Stimulated activated naive CD8-positive, alpha-beta T cell treated with anti-CD3 and anti-CD28 coated beads, Interleukin-15, Interleukin-2, amounts not matched to agents 100 U/mL and 50 U/mL, for 24 hours (primary cell): Measurements from ENCODE around the gene DCLK1.

Experiments
- ATAC-seq: fragments of 150-1000 bp; cut with Tn5 transposase; one replicate; pipeline ENCODE4 v1.10.0; 2021
- DNase-seq: peaks from one replicate; pipeline ENCODE4 v3.0.0; 2021

The DCLK1 gene

DNA sequence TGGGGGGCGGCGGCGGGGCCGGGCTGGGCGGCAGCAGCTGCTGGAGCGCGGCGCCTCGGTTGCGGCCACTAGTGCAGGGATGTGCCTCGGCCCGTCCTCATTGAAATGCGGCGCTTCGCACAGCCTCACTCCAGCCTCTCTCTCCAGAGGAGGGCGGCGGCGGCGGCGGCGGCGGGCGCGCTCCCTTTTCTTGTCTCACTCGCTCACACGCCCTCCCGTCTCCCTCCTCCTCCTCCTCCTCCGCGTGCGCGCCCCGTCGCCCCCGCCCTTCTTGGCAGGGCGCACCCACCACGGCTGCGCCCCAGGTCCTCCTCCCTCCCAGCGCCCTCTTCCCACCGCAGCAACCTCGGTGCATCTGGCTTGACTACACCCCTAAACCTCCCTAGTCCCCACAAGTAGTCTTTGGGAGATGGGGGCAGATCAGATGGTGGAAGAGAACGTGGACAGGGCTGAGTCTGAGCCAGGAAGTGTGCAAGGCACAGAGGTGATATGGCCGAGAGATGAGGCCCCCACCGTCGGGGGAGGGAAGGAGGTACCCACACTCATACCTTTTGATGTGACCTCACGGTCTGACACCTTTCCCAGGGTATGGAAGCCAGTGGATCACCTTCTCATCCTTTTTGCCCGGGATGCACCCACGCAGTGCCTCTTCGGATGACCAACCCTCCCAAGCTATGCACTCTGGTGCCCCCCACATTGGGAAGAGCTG, at the start of gene DCLK1:
Gene DCLK1 (minus strand): TSS at position 161 of the 709 bp plus-strand sequence.
- ATAC-seq = no peak
- no peak for DNase-seq

DNA sequence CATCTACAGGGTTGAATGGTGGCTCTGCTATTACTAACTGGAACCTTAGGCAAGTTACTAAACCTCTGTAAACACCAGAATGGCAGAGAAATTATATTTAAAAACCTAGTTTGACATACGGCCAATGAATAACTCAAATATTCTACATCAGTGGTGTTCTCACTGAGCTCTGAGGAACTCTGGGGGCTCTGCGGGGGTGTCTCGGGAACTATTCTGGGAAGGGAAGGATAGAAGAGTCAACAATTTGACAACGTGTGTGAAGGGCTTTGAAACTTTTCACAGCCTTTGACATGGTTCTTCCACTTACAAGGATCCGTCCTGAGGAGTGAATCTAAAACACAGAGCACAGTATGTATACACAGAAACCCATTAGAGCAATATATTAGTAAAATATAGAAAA, 44.4 kb upstream of the DCLK1 start:
- DNase-seq (no peak), ATAC-seq (no peak)

DNA sequence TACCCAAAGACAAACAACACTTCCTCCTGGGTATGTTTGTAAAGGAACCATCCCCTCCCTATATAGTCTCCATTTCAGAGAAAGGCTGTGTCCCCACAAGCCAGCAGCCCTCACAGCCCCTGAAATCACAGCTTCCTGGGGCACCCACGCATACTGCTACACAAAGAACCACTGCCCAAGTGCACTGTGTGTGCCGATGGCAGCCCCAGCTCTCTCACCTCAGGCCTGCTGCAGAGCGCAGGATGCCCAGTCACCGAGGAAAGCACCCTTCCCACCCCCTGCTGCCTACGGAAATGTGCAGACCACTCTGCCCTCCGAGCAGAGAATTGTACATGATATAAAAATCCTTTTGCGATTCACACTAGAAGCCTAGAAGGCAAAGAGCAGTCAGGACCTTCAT, 43.7 kb upstream of the DCLK1 start:
- DNase-seq = no peak
- no peak for ATAC-seq

DNA sequence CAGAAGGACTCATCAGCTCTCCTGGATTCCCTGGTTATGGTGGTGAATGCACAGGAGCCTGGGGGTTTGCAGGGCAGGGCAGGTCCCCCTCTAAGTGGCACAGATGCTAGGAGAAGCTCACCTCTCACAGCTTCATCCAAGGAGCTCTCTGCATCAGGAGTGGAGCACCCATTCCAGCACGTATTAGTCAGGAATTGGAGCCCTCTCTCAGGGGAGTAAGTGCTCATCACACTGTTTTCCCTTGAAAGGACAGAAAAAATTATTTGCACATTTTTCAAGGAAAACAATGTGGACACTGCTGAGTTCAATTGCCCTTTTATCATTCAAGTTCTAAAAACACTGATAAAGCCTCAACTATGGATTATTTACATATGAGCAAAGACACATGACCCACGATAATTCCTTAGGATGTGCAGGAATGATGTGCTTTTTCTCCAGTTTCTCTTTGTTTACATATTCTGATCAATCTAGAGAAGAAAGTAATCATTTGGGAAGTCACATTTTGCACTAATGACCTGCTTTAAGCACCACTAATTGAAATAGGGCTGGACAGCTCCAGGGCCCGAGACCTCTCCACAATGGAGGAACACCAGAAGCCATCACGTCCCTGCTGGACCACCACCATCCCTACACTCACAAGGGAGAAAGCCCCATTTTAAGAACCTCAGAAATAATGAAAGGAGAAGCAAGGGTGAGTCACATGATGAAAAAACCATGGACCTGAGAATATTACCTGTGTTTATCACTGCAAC, 42.6 kb upstream of the DCLK1 start:
- no peak for DNase-seq
- no peak for ATAC-seq

DNA sequence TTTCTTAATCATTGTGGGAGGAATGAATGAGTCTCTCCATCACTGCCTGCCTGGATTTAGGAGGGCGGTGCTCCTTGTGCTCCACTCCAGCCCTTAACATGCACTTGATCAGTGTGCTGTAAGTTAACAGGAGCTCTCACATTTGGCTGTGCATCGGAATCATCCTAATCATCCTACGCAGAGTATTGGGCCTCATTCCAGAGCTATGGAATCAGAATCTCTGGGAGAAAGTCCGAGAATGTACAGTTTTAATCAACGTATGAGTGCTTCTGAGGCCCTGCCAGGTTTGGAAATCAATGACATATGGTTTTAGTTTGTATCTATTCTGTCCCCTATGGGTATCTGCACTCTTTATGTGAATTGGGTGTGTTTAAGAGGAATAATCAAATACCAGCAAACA, 34.9 kb upstream of the DCLK1 start:
- ATAC-seq (no peak), DNase-seq (no peak)

DNA sequence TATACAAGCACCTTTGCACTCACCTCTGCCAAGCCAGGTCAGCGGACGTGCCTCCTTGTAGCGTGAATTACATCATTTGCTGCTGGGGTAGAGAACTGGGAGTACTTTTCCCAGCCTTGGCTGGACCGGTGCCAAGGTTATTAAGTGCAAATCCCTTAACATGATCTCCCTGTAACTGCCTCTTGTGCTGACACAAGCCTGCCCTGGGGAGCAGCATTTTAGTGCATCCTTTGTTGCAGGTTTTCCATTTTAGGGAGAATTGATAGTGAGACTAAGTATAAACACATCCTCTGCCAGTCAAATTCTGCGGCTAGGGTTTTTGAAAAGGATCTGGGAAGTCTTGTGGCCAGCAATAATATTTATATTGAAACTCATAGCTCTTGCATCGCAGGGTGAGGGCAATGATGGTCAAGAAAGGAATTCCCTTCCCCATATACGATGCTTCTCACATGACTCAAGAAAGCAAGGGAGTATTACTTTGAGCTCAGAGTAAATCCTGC, 32.7 kb upstream of the DCLK1 start:
- DNase-seq (no peak), ATAC-seq (no peak)

DNA sequence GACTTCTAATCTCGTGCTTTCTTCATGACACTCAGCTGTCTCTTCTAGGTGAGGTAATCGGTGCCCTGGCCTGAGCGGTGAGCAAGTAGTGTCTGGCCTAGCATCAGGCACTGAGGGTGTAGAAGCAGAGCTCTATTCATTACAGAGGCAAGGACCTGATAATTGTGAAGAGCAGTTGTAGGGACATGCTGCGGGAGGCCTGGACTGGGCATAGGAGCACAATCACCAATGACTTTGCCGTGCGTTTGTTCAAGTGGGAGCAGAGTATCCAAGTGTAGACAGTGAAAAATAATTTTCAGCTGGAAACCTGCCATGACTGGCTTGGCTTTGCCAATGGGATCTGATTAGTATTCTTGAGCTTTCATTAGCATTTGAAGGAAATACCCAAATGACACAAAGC, 32.1 kb upstream of the DCLK1 start:
- no peak for DNase-seq

DNA sequence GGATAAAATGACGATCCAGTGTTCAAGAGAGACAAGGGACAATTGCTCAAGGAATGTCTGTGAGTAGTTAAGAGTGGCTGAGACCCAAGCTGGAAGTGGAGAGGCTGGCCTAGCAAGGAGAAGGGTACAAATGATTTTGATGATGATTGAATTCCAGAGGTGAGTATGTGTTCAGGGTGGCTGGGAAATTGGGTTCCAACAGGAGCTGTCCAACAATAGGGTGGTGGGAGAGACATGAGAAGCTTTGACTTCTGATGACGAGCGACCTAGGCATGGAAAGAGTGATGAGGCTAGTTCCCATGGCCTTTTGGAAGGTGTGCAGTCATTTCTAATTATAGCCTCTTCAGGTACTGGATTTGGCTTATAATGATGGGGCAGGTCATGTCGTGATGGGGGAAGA, 29.1 kb upstream of the DCLK1 start:
- ATAC-seq (no peak), DNase-seq (no peak)

More for the DNA sequence above, 32.1 kb upstream of the DCLK1 start:
- no peak for ATAC-seq

DNA sequence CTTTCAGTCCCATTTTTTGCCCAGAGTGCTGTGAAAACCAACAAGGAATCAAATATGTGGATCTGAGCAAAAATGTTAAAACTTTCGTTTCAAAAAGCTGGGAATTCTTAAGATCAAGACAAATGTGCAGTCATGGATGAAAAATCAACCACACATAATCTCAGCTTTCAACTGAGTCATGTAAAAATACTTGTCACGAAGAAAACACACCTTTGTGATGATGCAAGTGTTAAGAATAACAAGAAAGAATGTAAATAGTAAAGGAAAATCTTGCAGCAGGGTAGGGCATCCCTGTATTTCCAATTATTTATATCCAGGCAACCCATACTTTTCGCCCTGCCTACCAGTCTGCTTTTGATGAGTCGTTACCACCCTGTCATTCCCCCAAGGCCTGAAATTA, 27.4 kb upstream of the DCLK1 start:
- DNase-seq = no peak

DNA sequence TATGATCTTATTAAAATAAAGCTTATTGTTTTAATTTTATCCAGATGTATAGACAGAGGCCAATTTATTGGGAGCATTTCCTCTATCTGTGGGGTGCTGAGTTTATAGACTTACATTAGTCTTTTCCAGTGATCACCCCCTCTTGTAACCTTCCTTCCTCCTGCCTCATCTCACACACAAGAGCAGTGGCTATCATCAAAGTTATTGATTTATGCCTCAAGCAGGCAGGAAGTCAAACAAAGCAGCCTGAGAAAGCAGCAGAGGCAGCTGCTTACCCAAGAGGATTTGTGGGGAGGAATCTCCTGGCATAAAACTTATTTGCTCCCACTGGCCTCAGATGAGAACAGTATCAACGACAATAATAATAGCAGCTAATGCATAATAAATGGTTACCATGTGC, 26.3 kb upstream of the DCLK1 start:
- DNase-seq (no peak), ATAC-seq (no peak)

More for the DNA sequence above, 27.4 kb upstream of the DCLK1 start:
- no peak for ATAC-seq

DNA sequence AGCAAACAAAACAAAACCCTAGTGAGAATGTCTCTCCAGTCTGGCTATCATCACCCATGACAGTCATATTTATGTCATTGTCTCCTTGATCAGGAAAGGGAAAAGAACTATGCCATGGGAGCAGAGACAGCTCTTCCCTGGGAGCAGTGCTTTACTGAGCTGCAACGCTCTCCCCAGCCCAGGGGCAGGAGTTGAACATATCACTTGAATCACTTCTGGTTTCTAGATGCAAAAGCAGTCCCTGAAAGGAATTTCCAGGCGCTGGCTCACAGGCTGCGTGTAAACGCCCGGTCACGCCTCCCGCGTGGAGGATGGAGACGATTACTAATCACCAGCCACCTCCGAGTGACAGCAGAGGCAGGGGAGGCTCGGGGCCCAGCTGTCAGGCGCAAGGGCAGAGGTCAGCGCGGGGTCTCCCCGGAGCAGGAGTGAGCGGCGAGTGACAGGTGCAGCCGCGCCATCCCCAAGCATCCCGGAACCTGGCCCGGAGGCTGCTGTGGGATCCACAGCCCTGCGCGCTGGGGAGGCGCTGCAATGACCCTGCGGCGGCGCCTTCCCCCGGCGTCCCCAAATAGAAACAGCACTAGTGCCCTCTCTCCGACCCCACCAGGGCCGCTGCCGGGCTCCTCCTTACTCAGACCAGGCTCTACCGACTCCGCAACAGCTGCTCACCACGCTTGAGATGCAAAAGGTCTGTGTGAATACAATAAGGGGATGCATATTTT, 23.5 kb upstream of the DCLK1 start:
- DNase-seq = no peak
- no peak for ATAC-seq

DNA sequence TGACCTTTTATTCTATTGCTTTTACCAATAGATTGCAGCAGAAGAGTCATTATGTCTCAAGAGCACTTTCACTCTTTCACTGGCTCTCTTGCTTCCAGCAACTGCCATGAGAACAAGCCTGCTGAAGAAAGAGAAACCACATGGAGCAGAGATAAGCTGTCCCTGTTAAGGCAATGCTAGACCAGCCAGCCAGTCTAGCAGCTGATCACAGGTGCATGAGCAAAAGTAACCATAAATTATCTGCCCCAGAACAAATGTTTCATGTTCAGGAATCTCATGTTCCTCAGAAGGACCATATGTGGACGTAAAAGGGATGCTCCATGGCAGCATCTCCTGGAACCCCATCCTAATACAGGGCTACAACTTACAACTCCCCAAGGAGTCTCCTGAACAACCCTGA, 20.4 kb upstream of the DCLK1 start:
- no peak for ATAC-seq
- DNase-seq = no peak

DNA sequence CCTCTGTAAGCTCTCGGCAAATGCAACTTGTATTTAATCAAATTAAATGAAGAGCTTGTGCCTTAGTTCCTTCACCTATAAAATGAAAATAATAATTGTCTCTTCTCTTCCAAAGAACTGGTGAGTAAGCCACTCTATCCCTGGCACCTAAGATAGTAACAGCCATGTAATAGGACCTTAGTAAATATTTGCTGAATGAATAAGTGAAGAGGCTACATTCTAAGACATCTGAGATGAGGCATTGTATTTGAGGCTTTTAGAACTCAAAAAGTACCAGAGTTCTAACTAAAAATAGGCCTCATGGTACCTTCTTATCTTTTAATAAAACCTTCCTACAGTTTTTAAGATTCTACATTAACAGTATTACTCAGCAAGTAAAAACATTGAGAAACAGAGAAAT, 17.3 kb upstream of the DCLK1 start:
- DNase-seq (no peak), ATAC-seq (no peak)

DNA sequence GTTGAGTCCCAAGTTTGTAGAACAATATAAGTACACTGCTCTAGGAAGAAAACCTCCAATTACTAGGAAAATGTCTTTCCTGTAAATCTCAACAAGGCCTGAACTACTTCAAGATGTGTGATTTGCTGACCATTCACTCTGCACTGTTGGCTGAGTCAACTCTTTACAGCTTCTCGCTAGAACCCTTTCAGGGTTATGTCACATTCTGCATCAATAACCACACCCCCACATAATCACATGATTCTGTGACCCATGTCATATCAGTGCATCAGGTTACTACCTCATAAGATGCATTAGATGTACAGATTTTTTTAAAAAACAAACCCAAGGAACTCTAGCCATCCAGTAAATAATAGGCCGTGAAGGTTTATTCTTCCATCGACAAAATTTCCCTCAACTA, 16.1 kb upstream of the DCLK1 start:
- DNase-seq (no peak), ATAC-seq (no peak)

DNA sequence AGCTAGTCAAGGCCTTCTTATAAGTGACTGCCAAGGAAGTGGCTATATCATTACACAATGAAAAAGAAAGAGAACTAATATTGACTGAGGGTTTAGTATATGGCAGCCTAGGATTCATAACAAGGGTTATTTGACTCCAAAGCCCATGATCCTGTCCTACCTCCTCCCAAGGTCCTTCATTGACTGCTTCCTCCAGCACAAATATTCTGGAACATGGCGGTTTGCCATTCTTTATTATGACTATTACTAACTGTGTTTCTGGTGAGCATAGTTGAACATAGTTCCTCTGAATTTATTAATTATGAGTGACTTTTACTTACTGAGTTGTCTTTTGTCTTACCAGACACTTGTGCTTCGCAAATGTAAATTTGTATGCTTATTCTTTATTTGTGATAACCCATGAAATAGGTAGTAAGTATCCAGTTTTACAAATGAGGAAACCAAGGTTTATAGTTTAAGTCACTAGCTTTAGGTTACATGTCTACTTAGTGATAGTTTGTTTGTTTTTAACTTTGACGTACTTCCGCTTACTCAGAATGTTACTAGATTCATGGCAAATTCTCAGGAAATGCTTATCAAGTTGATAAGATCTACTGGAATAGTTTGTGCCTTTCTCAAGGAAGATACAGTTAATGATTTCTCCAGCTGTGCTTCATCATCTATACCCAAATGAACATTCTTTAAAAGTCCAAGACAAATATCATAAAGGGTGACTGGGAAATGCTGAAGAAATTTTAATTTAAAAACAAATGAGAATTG, 15.5 kb upstream of the DCLK1 start:
- DNase-seq (no peak), ATAC-seq (no peak)

DNA sequence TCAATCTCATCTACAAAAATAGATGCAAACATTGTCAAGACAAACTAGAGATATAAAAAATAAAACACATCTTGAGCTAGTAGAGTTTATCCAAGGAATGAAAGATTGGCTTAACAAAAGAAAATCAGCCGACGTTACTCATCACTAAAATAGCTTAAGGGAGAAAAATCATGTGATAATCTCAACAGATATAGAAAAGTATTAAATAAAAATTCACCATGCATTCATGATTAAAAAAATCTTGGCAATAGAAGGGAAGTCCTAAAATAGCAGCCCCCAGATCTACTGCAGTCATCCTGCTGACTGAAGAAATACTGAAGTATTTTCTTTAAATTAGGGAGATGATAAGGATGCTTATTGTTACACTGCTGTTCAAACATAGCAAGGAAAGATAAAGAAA, 12.6 kb upstream of the DCLK1 start:
- DNase-seq (no peak), ATAC-seq (no peak)

DNA sequence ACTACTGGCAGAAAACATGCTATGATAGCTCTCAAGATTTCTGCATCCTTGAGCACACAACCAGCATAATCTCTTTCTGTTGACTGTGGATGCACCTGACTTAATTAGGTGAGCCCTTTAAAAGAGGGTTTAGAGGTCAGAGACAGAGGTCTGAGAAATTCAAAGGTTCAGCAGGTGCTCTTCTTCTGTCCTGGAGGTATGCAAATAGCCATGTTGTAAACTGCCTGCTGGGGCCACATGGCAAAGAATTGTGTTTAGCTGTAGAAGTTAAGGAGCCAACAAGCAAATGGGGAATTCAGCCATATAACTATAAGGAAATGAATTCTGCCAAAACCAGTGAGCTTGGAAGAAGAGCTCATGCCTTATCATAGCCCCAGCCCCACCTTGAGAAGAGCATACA, 11.6 kb upstream of the DCLK1 start:
- no peak for DNase-seq
- no peak for ATAC-seq

DNA sequence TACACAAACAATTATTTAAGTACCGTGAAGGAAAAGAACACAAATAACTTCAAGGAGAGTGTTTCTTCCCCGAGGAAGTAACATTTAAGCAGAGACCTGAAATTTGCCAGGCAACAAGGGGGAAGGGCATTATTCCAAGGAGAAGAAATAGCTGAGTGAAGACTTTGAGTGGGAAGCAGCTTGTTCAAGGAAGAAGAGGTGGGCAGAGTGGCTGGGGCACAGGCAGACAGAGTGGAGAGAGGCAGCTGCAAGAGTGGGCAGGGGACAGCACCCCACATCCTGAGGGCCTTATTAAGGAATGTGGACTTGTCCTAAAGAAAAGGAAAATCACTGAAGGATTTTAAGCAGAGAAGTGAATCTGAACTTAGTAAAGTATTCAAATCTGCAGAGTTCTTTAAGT, 4.7 kb upstream of the DCLK1 start:
- DNase-seq = no peak

DNA sequence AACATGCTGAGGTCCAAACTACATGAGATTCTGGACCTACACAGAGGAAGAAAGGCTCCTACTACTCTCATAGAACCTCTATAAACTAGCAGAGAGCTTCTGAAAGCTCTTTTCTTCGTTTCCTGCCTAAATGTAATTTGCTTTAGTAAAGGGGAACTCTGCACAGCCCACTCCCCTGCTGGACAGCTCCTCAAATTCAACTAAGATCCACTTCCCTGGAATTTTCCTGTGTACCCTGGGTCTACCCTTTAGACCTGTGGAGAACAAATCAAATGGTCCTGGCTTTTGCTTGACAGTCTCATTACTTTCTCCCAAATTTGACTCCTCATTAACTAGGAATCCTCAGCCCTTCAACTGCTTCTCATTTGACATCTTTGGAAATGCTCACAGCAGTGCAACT, 3.5 kb upstream of the DCLK1 start:
- ATAC-seq = no peak
- DNase-seq = no peak

More for the DNA sequence above, 4.7 kb upstream of the DCLK1 start:
- no peak for ATAC-seq

DNA sequence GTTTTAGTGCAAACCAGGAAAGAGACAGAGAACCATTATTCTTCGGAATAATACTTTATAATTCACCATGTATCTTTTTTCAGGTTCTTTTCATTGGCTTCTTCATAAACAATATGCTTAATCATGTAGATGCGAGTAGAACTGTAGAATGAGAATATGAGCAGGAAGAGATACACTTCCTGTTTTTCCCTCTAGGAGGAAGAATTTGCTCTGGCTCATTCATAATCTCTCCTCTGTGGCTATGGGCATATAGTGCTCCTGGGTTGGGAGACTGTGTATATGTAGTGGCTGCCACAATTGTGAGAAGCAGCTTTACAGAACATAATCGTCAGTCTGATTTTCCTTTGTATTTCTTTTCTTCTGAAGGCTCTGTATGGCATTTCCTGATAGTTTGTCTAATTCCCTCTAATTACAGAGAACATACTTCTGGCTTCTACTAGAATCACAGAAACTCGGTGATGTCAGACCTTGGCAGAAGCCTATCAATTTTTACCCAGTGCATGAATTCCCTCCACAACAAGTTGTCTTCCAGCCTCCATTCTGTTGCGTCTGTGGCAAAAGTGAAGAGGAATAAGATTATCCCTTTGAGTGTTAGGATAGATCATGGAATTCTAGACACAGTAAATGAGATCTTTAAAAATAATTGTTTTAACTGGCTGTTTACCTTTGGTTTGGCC, 2.9 kb upstream of the DCLK1 start:
- no peak for ATAC-seq
- DNase-seq = no peak

DNA sequence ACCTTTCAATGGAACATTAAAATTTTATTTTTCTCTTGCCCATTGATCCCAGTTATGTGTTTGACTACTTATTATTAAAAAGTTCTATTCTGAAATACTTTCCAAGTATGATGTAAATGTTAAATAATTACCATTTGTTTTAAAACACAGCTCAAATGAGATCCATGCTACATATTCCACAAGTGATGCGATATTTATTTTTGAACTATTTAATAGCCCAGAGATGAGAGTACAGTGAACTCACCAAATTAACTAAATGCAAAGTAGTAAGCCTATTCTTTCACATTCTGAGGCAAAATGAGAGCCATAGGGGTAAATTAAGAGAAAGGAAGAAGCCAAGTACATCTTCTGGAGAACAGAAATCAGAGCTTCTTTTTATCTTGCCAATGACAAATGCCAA, 1.2 kb upstream of the DCLK1 start:
- ATAC-seq = no peak
- no peak for DNase-seq

DNA sequence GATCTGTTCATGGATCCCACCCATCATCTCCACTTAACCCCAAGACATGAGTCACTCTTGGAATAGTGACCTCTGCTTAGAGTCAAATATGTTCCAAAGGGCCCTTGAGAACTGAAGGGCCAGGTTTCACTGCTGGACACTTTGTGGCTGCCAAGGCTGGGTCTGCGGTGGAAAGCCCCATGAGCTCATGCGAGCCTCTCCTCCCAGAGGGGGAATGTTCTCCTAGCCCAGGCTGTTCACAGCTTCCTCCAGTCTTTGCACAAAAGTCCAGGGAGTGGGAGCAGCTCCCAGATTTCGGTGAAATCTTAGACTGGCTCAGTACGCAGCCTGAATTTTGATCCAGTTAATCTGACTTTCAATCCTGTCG, 732 bp upstream of the DCLK1 start:
- DNase-seq = no peak
- no peak for ATAC-seq
